ENCODE data around the gene MRTFA.

GRCh38 chr22:40519284-40519947 is 117.1 kb downstream of the MRTFA start:
- TF ChIP-seq POLR2A (IDR thresholded peaks at IDR 0.05; ENCODE audit: low read depth, low read length) (no peak), POLR2AphosphoS5 (IDR thresholded peaks at IDR 0.05; ENCODE audit: low read depth, low read length) (no peak)
